ENCODE measurements around the gene SERPINA1. TPM values are rescaled to one million over a fixed set of nuclear protein-coding genes. Genes with fewer than 3 reads are reported as not detected.
A peak's percentile ranks its signal among the peaks of the same experiment; 100 is the strongest.

The SERPINA1 gene
- total and polyA plus RNA-seq, 2 of the 13 experiments (the other 11 are each of a cell fraction or from before 2014, with no cell fraction given): 3,266 to 11,015 TPM

GRCh38 chr14:94395888-94396574, 7.6 kb upstream of the SERPINA1 start (continued):
- TF ChIP-seq NR2F1 (CRISPR knock-in tag; IDR thresholded peaks at IDR 0.05) (peak in 1 of 2 experiments; percentile 60; a peak in 2 of 4 replicates), ARNTL (CRISPR knock-in tag; IDR thresholded peaks at IDR 0.05) (peak; percentile 91), ZNF382 (CRISPR knock-in tag; IDR thresholded peaks at IDR 0.05; ENCODE audit: borderline replicate concordance) (no peak), SPEN (CRISPR knock-in tag; IDR thresholded peaks at IDR 0.05; ENCODE audit: low read depth) (peak; percentile 16; the same call in 1 of the 2 replicates), ZFP36L2 (CRISPR knock-in tag; IDR thresholded peaks at IDR 0.05) (no peak), ZNF781 (CRISPR knock-in tag; IDR thresholded peaks at IDR 0.05; ENCODE audit: borderline replicate concordance, not compliant biosample characterization) (no peak), IRX3 (CRISPR knock-in tag; IDR thresholded peaks at IDR 0.05; ENCODE audit: borderline replicate concordance, low read depth) (no peak), PITX1 (CRISPR knock-in tag; IDR thresholded peaks at IDR 0.05) (peak; percentile 93), ZNF724P (CRISPR knock-in tag; IDR thresholded peaks at IDR 0.05; ENCODE audit: borderline replicate concordance) (0 out of 2 replicates have a peak, but pooled peaks have one; percentile 44), ZNF33A (CRISPR knock-in tag; IDR thresholded peaks at IDR 0.05; ENCODE audit: borderline replicate concordance) (no peak), CENPBD1 (CRISPR knock-in tag; IDR thresholded peaks at IDR 0.05; ENCODE audit: borderline replicate concordance, low read depth) (no peak), SAP130 (CRISPR knock-in tag; IDR thresholded peaks at IDR 0.05; ENCODE audit: low read depth) (peak; percentile 90), BRCA1 (CRISPR knock-in tag; IDR thresholded peaks at IDR 0.05) (0 out of 2 replicates have a peak, but pooled peaks have one; percentile 26), ZNF362 (CRISPR knock-in tag; IDR thresholded peaks at IDR 0.05; ENCODE audit: borderline replicate concordance) (peak; percentile 80; the same call in 1 of the 2 replicates), ZNF780A (CRISPR knock-in tag; IDR thresholded peaks at IDR 0.05) (no peak), ZBTB8A (CRISPR knock-in tag; IDR thresholded peaks at IDR 0.05; ENCODE audit: borderline replicate concordance, low read depth) (no peak), TMF1 (CRISPR knock-in tag; IDR thresholded peaks at IDR 0.05; ENCODE audit: low read depth) (peak; percentile 67; the same call in 1 of the 2 replicates), SKI (IDR thresholded peaks at IDR 0.05; ENCODE audit: partially characterized antibody) (peak; percentile 77), REPIN1 (CRISPR knock-in tag; IDR thresholded peaks at IDR 0.05; ENCODE audit: borderline replicate concordance, low read depth) (peak; percentile 81), ARID2 (CRISPR knock-in tag; IDR thresholded peaks at IDR 0.05; ENCODE audit: borderline replicate concordance) (no peak), JUN (CRISPR knock-in tag; IDR thresholded peaks at IDR 0.05) (peak; percentile 61), GTF3A (CRISPR knock-in tag; conservative IDR thresholded peaks at IDR 0.05) (0 out of 2 replicates have a peak, but pooled peaks have one; percentile 69), NFE2 (CRISPR knock-in tag; IDR thresholded peaks at IDR 0.05) (no peak), MYC (CRISPR knock-in tag; IDR thresholded peaks at IDR 0.05; ENCODE audit: borderline replicate concordance) (no peak; the same call in 1 of the 2 replicates)
- TF ChIP-seq, protein P1, sequence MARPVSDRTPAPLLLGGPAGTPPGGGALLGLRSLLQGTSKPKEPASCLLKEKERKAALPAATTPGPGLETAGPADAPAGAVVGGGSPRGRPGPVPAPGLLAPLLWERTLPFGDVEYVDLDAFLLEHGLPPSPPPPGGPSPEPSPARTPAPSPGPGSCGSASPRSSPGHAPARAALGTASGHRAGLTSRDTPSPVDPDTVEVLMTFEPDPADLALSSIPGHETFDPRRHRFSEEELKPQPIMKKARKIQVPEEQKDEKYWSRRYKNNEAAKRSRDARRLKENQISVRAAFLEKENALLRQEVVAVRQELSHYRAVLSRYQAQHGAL (CRISPR knock-in tag; IDR thresholded peaks at IDR 0.05; ENCODE audit: not compliant biosample characterization): no peak
- TF ChIP-seq, protein P2, sequence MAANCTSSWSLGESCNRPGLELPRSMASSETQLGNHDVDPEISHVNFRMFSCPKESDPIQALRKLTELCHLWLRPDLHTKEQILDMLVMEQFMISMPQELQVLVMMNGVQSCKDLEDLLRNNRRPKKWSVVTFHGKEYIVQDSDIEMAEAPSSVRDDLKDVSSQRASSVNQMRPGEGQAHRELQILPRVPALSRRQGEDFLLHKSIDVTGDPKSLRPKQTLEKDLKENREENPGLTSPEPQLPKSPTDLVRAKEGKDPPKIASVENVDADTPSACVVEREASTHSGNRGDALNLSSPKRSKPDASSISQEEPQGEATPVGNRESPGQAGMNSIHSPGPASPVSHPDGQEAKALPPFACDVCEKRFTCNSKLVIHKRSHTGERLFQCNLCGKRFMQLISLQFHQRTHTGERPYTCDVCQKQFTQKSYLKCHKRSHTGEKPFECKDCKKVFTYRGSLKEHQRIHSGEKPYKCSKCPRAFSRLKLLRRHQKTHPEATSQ (CRISPR knock-in tag; IDR thresholded peaks at IDR 0.05; ENCODE audit: borderline replicate concordance): peak; percentile 38; the same call in 1 of the 2 replicates
